IMR-90 (cell line): Measurements from ENCODE around the gene SORL1. TPM values are rescaled to one million over a fixed set of nuclear protein-coding genes. Genes with fewer than 3 reads are reported as not detected.

Experiments used
- ATAC-seq: fragments of 200-7000 bp; cut with Tn5 transposase; 2 replicates; pipeline ENCODE4 v1.9.1; 2020; ENCODE audit warnings: low read depth, mild to moderate bottlenecking, moderate library complexity
- BruUV-seq: library from RNA; stranded (reverse); fragments of 400-500 nt; replicated peaks from 2 replicates; lab custom pipeline; 2021; lab: Mats Ljungman, UMichigan
- CTCF ChIA-PET: fragments of 300-600 bp; formaldehyde crosslinking; extraction: SDS; loops from one replicate; lab custom pipeline; 2021; ENCODE audit warnings: antibody characterized with exemption; lab: Yijun Ruan, JAX
- POLR2A ChIA-PET: fragments of 300-600 bp; sonication (Branson Sonifier 250); formaldehyde crosslinking; loops from one replicate; lab custom pipeline; 2022; ENCODE audit warnings: antibody characterized with exemption; ENCODE audit not compliant: unreplicated experiment; lab: Charles Lee
- DNase-seq: peaks from one replicate; pipeline ENCODE4 v3.0.0; 2013
- H2AFZ ChIP-seq: replicated peaks from 2 replicates; pipeline ENCODE3; 2013; ENCODE audit warnings: low read length, mild to moderate bottlenecking; ENCODE audit not compliant: poor library complexity
- H2AK5ac ChIP-seq: 2 replicates; pipeline ENCODE4 v1.6.1; 2013; ENCODE audit warnings: low read depth, low read length, inconsistent platforms
- H2AK9ac ChIP-seq: replicated peaks from 2 replicates; pipeline ENCODE3; 2013; ENCODE audit warnings: mild to moderate bottlenecking, low read depth, low read length, moderate library complexity; ENCODE audit not compliant: poor library complexity
- H2BK120ac ChIP-seq: 2 replicates; pipeline ENCODE4 v1.6.1; 2013; ENCODE audit warnings: low read depth, low read length, inconsistent platforms
- H2BK15ac ChIP-seq: 3 replicates; pipeline ENCODE4 v1.6.1; 2013; ENCODE audit warnings: low read depth, low read length, inconsistent platforms
- H2BK20ac ChIP-seq: 2 replicates; pipeline ENCODE4 v1.6.1; 2013; ENCODE audit warnings: low read depth, mild to moderate bottlenecking, inconsistent platforms, low read length, moderate library complexity
- H2BK5ac ChIP-seq: 2 replicates; pipeline ENCODE4 v1.6.1; 2013; ENCODE audit warnings: mild to moderate bottlenecking, low read depth, low read length, inconsistent platforms; ENCODE audit not compliant: poor library complexity, severe bottlenecking
- H3K14ac ChIP-seq: replicated peaks from 2 replicates; pipeline ENCODE4 v1.6.1; 2013; ENCODE audit warnings: low read depth, low read length, inconsistent platforms
- H3K18ac ChIP-seq: 2 replicates; pipeline ENCODE4 v1.6.1; 2013; ENCODE audit warnings: low read depth, low read length, control low read depth
- H3K23ac ChIP-seq: 2 replicates; pipeline ENCODE4 v1.6.1; 2013; ENCODE audit warnings: low read depth, low read length, inconsistent platforms
- H3K27ac ChIP-seq: 2 replicates; pipeline ENCODE4 v1.5.1; 2013; ENCODE audit warnings: mild to moderate bottlenecking, control low read depth, low read length; ENCODE audit not compliant: insufficient read depth
- H3K27me3 ChIP-seq: 2 replicates; pipeline ENCODE4 v1.6.1; 2013; ENCODE audit warnings: low read length; ENCODE audit not compliant: control insufficient read depth, insufficient read depth
- H3K36me3 ChIP-seq: 2 replicates; pipeline ENCODE4 v1.6.1; 2013; ENCODE audit warnings: low read length, mixed read lengths; ENCODE audit not compliant: control insufficient read depth, insufficient read depth
- H3K4ac ChIP-seq: 2 replicates; pipeline ENCODE4 v1.6.1; 2013; ENCODE audit warnings: low read depth, low read length, inconsistent platforms
- H3K4me1 ChIP-seq: 2 replicates; pipeline ENCODE4 v1.6.1; 2013; ENCODE audit warnings: low read length, mixed read lengths; ENCODE audit not compliant: control insufficient read depth, insufficient read depth
- H3K4me2 ChIP-seq: 2 replicates; pipeline ENCODE4 v1.6.1; 2013; ENCODE audit warnings: low read depth, mild to moderate bottlenecking, control low read depth, low read length, moderate library complexity
- H3K4me3 ChIP-seq: 2 replicates; pipeline ENCODE4 v1.5.1; 2013; ENCODE audit warnings: low read depth, mild to moderate bottlenecking, control low read depth, low read length, moderate library complexity; ENCODE audit not compliant: insufficient read depth
- H3K56ac ChIP-seq: 2 replicates; pipeline ENCODE4 v1.6.1; 2013; ENCODE audit warnings: low read length, inconsistent platforms; ENCODE audit not compliant: insufficient read depth; ENCODE audit errors: extremely low read depth
- H3K79me1 ChIP-seq, 2 experiments: 2 replicates each; pipeline ENCODE4 v1.6.1; 2013; ENCODE audit warnings: low read length in 2 of 2, inconsistent platforms in 1 of 2, low read depth in 1 of 2
- H3K9ac ChIP-seq: 2 replicates; pipeline ENCODE4 v1.6.1; 2013; ENCODE audit warnings: low read depth, low read length, control low read depth
- H3K9me1 ChIP-seq: 2 replicates; pipeline ENCODE4 v1.6.1; 2013; ENCODE audit warnings: low read length, inconsistent platforms; ENCODE audit not compliant: insufficient read depth
- H3K9me3 ChIP-seq: 2 replicates; pipeline ENCODE4 v1.6.1; 2013; ENCODE audit warnings: low read length; ENCODE audit not compliant: control insufficient read depth, insufficient read depth
- H4K20me1 ChIP-seq: 2 replicates; pipeline ENCODE4 v1.6.1; 2013; ENCODE audit warnings: low read length, inconsistent platforms; ENCODE audit not compliant: insufficient read depth
- H4K5ac ChIP-seq: 2 replicates; pipeline ENCODE4 v1.6.1; 2013; ENCODE audit warnings: mild to moderate bottlenecking, low read depth, low read length, control low read depth
- H4K8ac ChIP-seq, 2 experiments: 2 replicates each; pipeline ENCODE4 v1.6.1; 2013; ENCODE audit warnings: low read depth in 2 of 2, low read length in 2 of 2, control low read depth in 1 of 2, inconsistent platforms in 1 of 2
- H4K91ac ChIP-seq: 2 replicates; pipeline ENCODE4 v1.6.1; 2013; ENCODE audit warnings: low read depth, low read length, inconsistent platforms; ENCODE audit not compliant: insufficient read depth
- MAZ ChIP-seq: IDR thresholded peaks from 2 replicates; pipeline ENCODE4 v1.6.1; 2012; ENCODE audit warnings: low read depth, mild to moderate bottlenecking, low read length, improper control_type of control experiment, moderate library complexity, borderline replicate concordance
- MXI1 ChIP-seq: IDR thresholded peaks from 2 replicates; pipeline ENCODE4 v1.6.1; 2012; ENCODE audit warnings: low read depth, mild to moderate bottlenecking, low read length, moderate library complexity, borderline replicate concordance
- WGBS, 2 experiments: methylation state at CpG; one replicate each; pipeline versions ENCODE4 v1.1.5 to v1.1.7; 2013; ENCODE audit warnings: missing lambda C conversion rate in 2 of 2; ENCODE audit not compliant: insufficient read length in 1 of 2; ENCODE audit errors: extremely low coverage in 2 of 2; 5-methylcytosine and 5-hydroxymethylcytosine counted together
- dilution Hi-C: fragments of 300-500 bp; cut with HindIII; formaldehyde crosslinking; loops from one replicate; pipeline ENCODE4 v1.14.3; 2018; ENCODE audit warnings: low sequenced_read_pairs; ENCODE audit not compliant: unreplicated experiment
- in situ Hi-C: fragments of 300-500 bp; cut with MboI; formaldehyde crosslinking; loops from 3 replicates; pipeline ENCODE4 v1.14.3; 2019; ENCODE audit warnings: low sequenced_read_pairs, inconsistent platforms, mixed read lengths
- intact Hi-C: fragments of 100-400 bp; cut with micrococcal nuclease; formaldehyde crosslinking; loops from 2 replicates; pipeline ENCODE4 v1.10.0; 2022
- polyA plus RNA-seq, 3 experiments: library from polyadenylated mRNA; depleted of rRNA; stranded (reverse); fragments of >200 nt; gene quantifications; 2 replicates each; pipeline ENCODE4 v1.2.3, GENCODE V29; 2012; ENCODE audit warnings: low replicate concordance in 1 of 3
- total RNA-seq: library from RNA; depleted of rRNA; stranded (reverse); fragments of >200 nt; gene quantifications from 2 replicates; pipeline ENCODE4 v1.2.3, GENCODE V29; 2012

SORL1 gene
- total and polyA plus RNA-seq, 2 of the 4 experiments (the other 2 are of a cell fraction), result 1.0 to 2.0 TPM

GRCh38 chr11:121604152-121604551 is 152.0 kb downstream of the SORL1 start:
- ChIA-PET POLR2A (no interaction called here), CTCF (no interaction called here)
- Histone ChIP-seq H4K5ac (no peak overlapping the region), H2AK5ac (peak overlapping the region; percentile 4; the same call in 1 of the 2 replicates), H2BK20ac (no peak overlapping the region), H3K4me1 (peaks cover 4% of the 10 kb centered on the region; the same call in 1 of the 2 replicates), H2BK15ac (no peak overlapping the region), H2BK120ac (no peak overlapping the region), H2AK9ac (no peak overlapping the region), H2BK5ac (no peak overlapping the region), H4K91ac (no peak overlapping the region), H3K18ac (no peak overlapping the region), H3K14ac (no peak overlapping the region), H2AFZ (no peak overlapping the region), H3K9ac (no peak overlapping the region), H3K23ac (no peak overlapping the region), H3K4me2 (no peak overlapping the region), H3K9me3 (no peaks in the 10 kb centered on the region), H3K9me1 (no peaks in the 10 kb centered on the region), H4K20me1 (no peaks in the 10 kb centered on the region), H3K27ac (no peak overlapping the region), H3K56ac (no peak overlapping the region), H4K8ac (no peak overlapping the region), H3K36me3 (peaks cover 2% of the 10 kb centered on the region; the same call in 1 of the 2 replicates), H3K4me3 (no peak overlapping the region), H3K79me1 (no peaks in the 10 kb centered on the region), H3K4ac (no peak overlapping the region), H3K27me3 (no peaks in the 10 kb centered on the region)
- DNase-seq, result no peak
- WGBS, 2 experiments, result 91% methylated on average over 11 of the region's 13 CpGs; no CpG with 5 or more reads in 1 of the 2 experiments
- intact Hi-C loops, result no loop called here
- TF ChIP-seq MAZ (no peak), MXI1 (no peak)
- BruUV-seq, result no TSS peak
- no peak for ATAC-seq
- in situ Hi-C loops, result no loop called here
- dilution Hi-C loops, result no loop called here
